H9 (cell line): ENCODE data around the gene PIP4K2A. TPM values are rescaled to one million over a fixed set of nuclear protein-coding genes. Genes with fewer than 3 reads are reported as not detected.

ENCODE experiments used
- DNase-seq: peaks from one replicate; pipeline ENCODE4 v3.0.0-alpha.2; 2017
- H2AFZ ChIP-seq: one replicate; pipeline ENCODE4 v1.6.1; 2013; ENCODE audit warnings: mild to moderate bottlenecking, low read length, control low read depth, moderate library complexity
- H2AK5ac ChIP-seq: 2 replicates; pipeline ENCODE4 v1.6.1; 2013; ENCODE audit warnings: low read length, control low read depth, mixed read lengths; ENCODE audit not compliant: insufficient read length
- H2BK120ac ChIP-seq: one replicate; pipeline ENCODE4 v1.6.1; 2013; ENCODE audit warnings: low read depth, mild to moderate bottlenecking, low read length, control low read depth, inconsistent platforms; ENCODE audit not compliant: poor library complexity, severe bottlenecking
- H2BK12ac ChIP-seq: 2 replicates; pipeline ENCODE4 v1.6.1; 2013; ENCODE audit warnings: low read length, control low read depth, mixed read lengths, low read depth; ENCODE audit not compliant: insufficient read length
- H2BK15ac ChIP-seq: 2 replicates; pipeline ENCODE4 v1.6.1; 2013; ENCODE audit warnings: low read depth, low read length, control low read depth
- H2BK20ac ChIP-seq: one replicate; pipeline ENCODE4 v1.6.1; 2013; ENCODE audit warnings: low read depth, mild to moderate bottlenecking, low read length, control low read depth, inconsistent platforms; ENCODE audit not compliant: poor library complexity, severe bottlenecking
- H2BK5ac ChIP-seq: 2 replicates; pipeline ENCODE4 v1.6.1; 2013; ENCODE audit warnings: low read length, control low read depth, mixed read lengths; ENCODE audit not compliant: insufficient read length
- H3K14ac ChIP-seq: 2 replicates; pipeline ENCODE4 v1.6.1; 2013; ENCODE audit warnings: low read length, control low read depth; ENCODE audit not compliant: insufficient read depth
- H3K18ac ChIP-seq: 2 replicates; pipeline ENCODE4 v1.6.1; 2013; ENCODE audit warnings: low read depth, mild to moderate bottlenecking, mixed read lengths, low read length, control low read depth; ENCODE audit not compliant: insufficient read length
- H3K23ac ChIP-seq: 2 replicates; pipeline ENCODE4 v1.6.1; 2013; ENCODE audit warnings: low read length, control low read depth, mixed read lengths, low read depth; ENCODE audit not compliant: insufficient read length
- H3K23me2 ChIP-seq: 2 replicates; pipeline ENCODE4 v1.6.1; 2013; ENCODE audit warnings: low read depth, mild to moderate bottlenecking, mixed read lengths, low read length, control low read depth; ENCODE audit not compliant: insufficient read length, poor library complexity, severe bottlenecking
- H3K27ac ChIP-seq: 2 replicates; pipeline ENCODE4 v1.5.1; 2013; ENCODE audit warnings: low read length, control low read depth, mixed read lengths, low read depth; ENCODE audit not compliant: insufficient read length
- H3K27me3 ChIP-seq: 2 replicates; pipeline ENCODE4 v1.6.1; 2013; ENCODE audit warnings: low read length, control low read depth, inconsistent platforms; ENCODE audit not compliant: insufficient read depth
- H3K4ac ChIP-seq: 2 replicates; pipeline ENCODE4 v1.6.1; 2013; ENCODE audit warnings: low read depth, mild to moderate bottlenecking, control low read depth, inconsistent platforms, low read length, moderate library complexity
- H3K4me1 ChIP-seq: 2 replicates; pipeline ENCODE4 v1.6.1; 2013; ENCODE audit warnings: low read length, control low read depth, inconsistent platforms; ENCODE audit not compliant: insufficient read depth
- H3K4me2 ChIP-seq: 2 replicates; pipeline ENCODE4 v1.6.1; 2013; ENCODE audit warnings: low read length, control low read depth, mixed read lengths; ENCODE audit not compliant: insufficient read length, insufficient read depth
- H3K56ac ChIP-seq: 2 replicates; pipeline ENCODE4 v1.6.1; 2013; ENCODE audit warnings: low read depth, mild to moderate bottlenecking, mixed read lengths, low read length, control low read depth; ENCODE audit not compliant: insufficient read length
- H3K79me1 ChIP-seq: 2 replicates; pipeline ENCODE4 v1.6.1; 2013; ENCODE audit warnings: low read depth, mild to moderate bottlenecking, moderate library complexity, low read length, control low read depth, inconsistent platforms; ENCODE audit not compliant: insufficient read depth, poor library complexity, severe bottlenecking
- H3K79me2 ChIP-seq: 2 replicates; pipeline ENCODE4 v1.6.1; 2013; ENCODE audit warnings: low read length, control low read depth, inconsistent platforms; ENCODE audit not compliant: insufficient read depth
- H3K9ac ChIP-seq: 2 replicates; pipeline ENCODE4 v1.6.1; 2013; ENCODE audit warnings: low read length, control low read depth, mixed read lengths; ENCODE audit not compliant: insufficient read length; ENCODE audit errors: extremely low read depth
- H3K9me3 ChIP-seq: one replicate; pipeline ENCODE4 v1.6.1; 2013; ENCODE audit warnings: low read depth, low read length, inconsistent platforms; ENCODE audit not compliant: control insufficient read depth
- H3T11ph ChIP-seq: one replicate; pipeline ENCODE4 v1.6.1; 2013; ENCODE audit warnings: mild to moderate bottlenecking, low read length, control low read depth, inconsistent platforms
- H4K20me1 ChIP-seq: one replicate; pipeline ENCODE4 v1.6.1; 2013; ENCODE audit not compliant: control insufficient read depth, insufficient read length, insufficient read depth
- H4K5ac ChIP-seq: 2 replicates; pipeline ENCODE4 v1.6.1; 2013; ENCODE audit warnings: low read depth, mild to moderate bottlenecking, mixed read lengths, low read length, control low read depth; ENCODE audit not compliant: insufficient read length
- H4K8ac ChIP-seq: replicated peaks from 2 replicates; pipeline ENCODE4 v1.6.1; 2013; ENCODE audit warnings: low read length, control low read depth, mixed read lengths, low read depth; ENCODE audit not compliant: insufficient read length
- H4K91ac ChIP-seq: 2 replicates; pipeline ENCODE4 v1.6.1; 2013; ENCODE audit warnings: low read depth, mild to moderate bottlenecking, moderate library complexity, mixed read lengths, low read length, control low read depth; ENCODE audit not compliant: insufficient read length
- H3K27ac Mint-ChIP-seq, 3 experiments: 2 replicates in 2 of 3; 3 replicates in 1 of 3; pipeline ENCODE4 v1.8.0; 2020 to 2021; ENCODE audit warnings: mixed read lengths in 3 of 3, mild to moderate bottlenecking in 1 of 3, moderate library complexity in 1 of 3
- H3K27me3 Mint-ChIP-seq: 2 replicates; pipeline ENCODE4 v1.8.0; 2021; ENCODE audit warnings: low read depth, mild to moderate bottlenecking, moderate library complexity, mixed read lengths
- H3K36me3 Mint-ChIP-seq, 3 experiments: 2 replicates in 2 of 3; 3 replicates in 1 of 3; pipeline ENCODE4 v1.8.0; 2020 to 2021; ENCODE audit warnings: low read depth in 3 of 3, mixed read lengths in 3 of 3; ENCODE audit not compliant: insufficient read depth in 1 of 3
- H3K4me1 Mint-ChIP-seq, 2 experiments: 2 replicates each; pipeline ENCODE4 v1.8.0; 2020; ENCODE audit warnings: mixed read lengths in 2 of 2
- H3K4me3 Mint-ChIP-seq, 2 experiments: 2 replicates in 1 of 2; 3 replicates in 1 of 2; pipeline ENCODE4 v1.8.0; 2020 to 2021; ENCODE audit warnings: mild to moderate bottlenecking in 2 of 2, mixed read lengths in 2 of 2, moderate library complexity in 1 of 2
- H3K9me3 Mint-ChIP-seq, 2 experiments: 2 replicates in 1 of 2; 3 replicates in 1 of 2; pipeline ENCODE4 v1.8.0; 2020; ENCODE audit warnings: mild to moderate bottlenecking in 2 of 2, mixed read lengths in 2 of 2, moderate library complexity in 1 of 2
- CTCF ChIP-seq: fragments of 200-600 bp; sonication (generic); conservative IDR thresholded peaks from 3 replicates; pipeline ENCODE4 v1.8.0; 2021; ENCODE audit warnings: antibody characterized with exemption, mild to moderate bottlenecking
- WGBS: extraction: QIAGEN DNeasy Blood & Tissue Kit; methylation state at CpG from one replicate; pipeline ENCODE4 v1.1.7; 2013; ENCODE audit warnings: missing lambda C conversion rate, low lambda C conversion rate, mixed read lengths; ENCODE audit not compliant: insufficient read length; ENCODE audit errors: extremely low coverage; 5-methylcytosine and 5-hydroxymethylcytosine counted together
- total RNA-seq: library from RNA; stranded (reverse); gene quantifications from 2 replicates; pipeline ENCODE4 v1.2.1, GENCODE V29; 2021

Gene PIP4K2A
- total RNA-seq, 1 experiment from 2014 or later, result 33.6 TPM

GRCh38 chr10:22501413-22501812 lies 213.0 kb downstream of the PIP4K2A start:
- Histone ChIP-seq H3K4me1 (no peaks in the 10 kb centered on the region; the same call in 1 of the 2 replicates), H3K27ac (no peak overlapping the region), H3K56ac (no peak overlapping the region), H3K79me2 (no peaks in the 10 kb centered on the region), H3K23ac (no peak overlapping the region), H3K4me2 (no peak overlapping the region), H4K91ac (no peak overlapping the region), H3K14ac (no peak overlapping the region), H4K20me1 (peaks cover 4% of the 10 kb centered on the region), H2AK5ac (no peak overlapping the region), H3K9ac (no peak overlapping the region), H2BK12ac (no peak overlapping the region), H4K8ac (no peak overlapping the region), H3K23me2 (no peaks in the 10 kb centered on the region), H2BK15ac (no peak overlapping the region), H3K27me3 (no peaks in the 10 kb centered on the region), H3K18ac (no peak overlapping the region), H2BK20ac (no peak overlapping the region), H3K4ac (no peak overlapping the region), H2BK5ac (no peak overlapping the region), H2BK120ac (no peak overlapping the region), H3K79me1 (no peaks in the 10 kb centered on the region), H2AFZ (no peak overlapping the region), H4K5ac (no peak overlapping the region), H3T11ph (no peak overlapping the region), H3K9me3 (no peaks in the 10 kb centered on the region)
- WGBS, result no CpG with 5 or more reads among the region's 3 CpGs
- Mint-ChIP-seq H3K27me3 (peaks cover 14% of the 10 kb centered on the region), H3K4me1 (no peaks in the 10 kb centered on the region), H3K4me3 (no peak overlapping the region), H3K27ac (no peak overlapping the region), H3K9me3 (no peaks in the 10 kb centered on the region), H3K36me3 (no peaks in the 10 kb centered on the region)
- TF ChIP-seq CTCF, result no peak
- no peak for DNase-seq
